GM23338 (cell line): ENCODE measurements around the gene KIF17. TPM values are rescaled to one million over a fixed set of nuclear protein-coding genes. Genes with fewer than 3 reads are reported as not detected.

Experiments
- ATAC-seq: fragments of 200-7000 bp; cut with Tn5 transposase; 3 replicates; pipeline ENCODE4 v1.9.1; 2020
- DNase-seq: peaks from one replicate; pipeline ENCODE4 v3.0.0-alpha.2; 2015; ENCODE audit warnings: low spot score
- H2AFZ ChIP-seq: fragments of 200-600 bp; sonication (generic); 2 replicates; pipeline ENCODE4 v1.8.0; 2016; ENCODE audit warnings: antibody characterized with exemption, mild to moderate bottlenecking, moderate library complexity
- H3F3A ChIP-seq: fragments of 200-600 bp; sonication (generic); replicated peaks from 2 replicates; pipeline ENCODE4 v1.8.0; 2017; ENCODE audit warnings: antibody characterized with exemption, mixed run types, low read depth
- H3K27ac ChIP-seq: fragments of 200-600 bp; sonication (generic); 2 replicates; pipeline ENCODE4 v1.6.1; 2016; ENCODE audit warnings: low read depth
- H3K27me3 ChIP-seq: fragments of 200-600 bp; sonication (generic); 2 replicates; pipeline ENCODE4 v1.8.0; 2016; ENCODE audit warnings: mild to moderate bottlenecking, mixed run types, moderate library complexity; ENCODE audit not compliant: insufficient read depth
- H3K36me3 ChIP-seq: fragments of 200-600 bp; sonication (generic); 2 replicates; pipeline ENCODE4 v1.8.0; 2016; ENCODE audit warnings: mild to moderate bottlenecking; ENCODE audit not compliant: insufficient read depth
- H3K4me1 ChIP-seq: fragments of 200-600 bp; sonication (generic); 2 replicates; pipeline ENCODE4 v1.8.0; 2016; ENCODE audit warnings: mild to moderate bottlenecking, moderate library complexity; ENCODE audit not compliant: insufficient read depth
- H3K4me2 ChIP-seq: fragments of 200-600 bp; sonication (generic); 2 replicates; pipeline ENCODE4 v1.7.1; 2017; ENCODE audit warnings: mixed run types
- H3K4me3 ChIP-seq: fragments of 200-600 bp; sonication (generic); 2 replicates; pipeline ENCODE4 v1.6.1; 2016; ENCODE audit warnings: mixed run types
- H3K79me2 ChIP-seq: fragments of 200-600 bp; sonication (generic); replicated peaks from 2 replicates; pipeline ENCODE4 v1.8.0; 2017; ENCODE audit warnings: mild to moderate bottlenecking; ENCODE audit not compliant: insufficient read depth
- H3K9me2 ChIP-seq: fragments of 200-600 bp; sonication (generic); 2 replicates; pipeline ENCODE4 v1.8.0; 2017; ENCODE audit not compliant: insufficient read depth
- H4K20me1 ChIP-seq: fragments of 200-600 bp; sonication (generic); replicated peaks from 2 replicates; pipeline ENCODE4 v1.8.0; 2017; ENCODE audit warnings: mild to moderate bottlenecking; ENCODE audit not compliant: insufficient read depth
- H3K27ac Mint-ChIP-seq: 2 replicates; pipeline ENCODE4 v1.8.0; 2020; ENCODE audit warnings: inconsistent platforms, mild to moderate bottlenecking, moderate library complexity, mixed read lengths
- H3K27me3 Mint-ChIP-seq: 3 replicates; pipeline ENCODE4 v1.8.0; 2022; ENCODE audit warnings: low read depth, mild to moderate bottlenecking, moderate library complexity, mixed read lengths, inconsistent platforms; ENCODE audit not compliant: insufficient read depth, poor library complexity
- H3K36me3 Mint-ChIP-seq: 3 replicates; pipeline ENCODE4 v1.8.0; 2021; ENCODE audit warnings: low read depth, mild to moderate bottlenecking, inconsistent platforms, moderate library complexity, mixed read lengths
- H3K4me1 Mint-ChIP-seq: 3 replicates; pipeline ENCODE4 v1.8.0; 2020; ENCODE audit warnings: mild to moderate bottlenecking, inconsistent platforms, mixed read lengths
- H3K4me3 Mint-ChIP-seq: 3 replicates; pipeline ENCODE4 v1.8.0; 2021; ENCODE audit warnings: moderate library complexity, mild to moderate bottlenecking, inconsistent platforms, mixed read lengths
- H3K9me3 Mint-ChIP-seq: 3 replicates; pipeline ENCODE4 v1.8.0; 2020; ENCODE audit warnings: moderate library complexity, mild to moderate bottlenecking, inconsistent platforms, mixed read lengths
- JUNB ChIP-seq: IDR thresholded peaks from one replicate; pipeline ENCODE4 v1.6.1; 2016; ENCODE audit warnings: antibody characterized with exemption; ENCODE audit not compliant: unreplicated experiment
- POLR2AphosphoS5 ChIP-seq: IDR thresholded peaks from 2 replicates; pipeline ENCODE4 v1.6.1; 2016; ENCODE audit warnings: antibody characterized with exemption, low read depth
- STAT1 ChIP-seq: IDR thresholded peaks from one replicate; pipeline ENCODE4 v1.6.1; 2016; ENCODE audit warnings: antibody characterized with exemption; ENCODE audit not compliant: unreplicated experiment
- ZNF114 ChIP-seq: fragments of 250-450 bp; sonication (Bioruptor Pico); IDR thresholded peaks from 2 replicates; pipeline ENCODE4 v1.5.0; 2020; ENCODE audit warnings: mild to moderate bottlenecking, moderate library complexity
- polyA plus RNA-seq: library from polyadenylated mRNA; unstranded; fragments of >200 nt; fragmentation: Nextera tagmentation; extraction: Ambion mirVana; gene quantifications from 2 replicates; pipeline ENCODE4 v1.2.1, GENCODE V29; 2016
- total RNA-seq: library from RNA; depleted of rRNA; stranded (reverse); fragments of >200 nt; shearing (Covaris generic); gene quantifications from 2 replicates; pipeline ENCODE4 v1.2.3, GENCODE V29; 2014
- TF ChIP-seq, protein P1 (sequence below), 2 experiments: fragments of 200-600 bp in 1 of 2; sonication (generic) in 1 of 2; conservative IDR thresholded peaks; 2 replicates each; pipeline versions ENCODE4 v1.5.1 to v1.6.1; 2016 to 2017; ENCODE audit warnings: antibody characterized with exemption in 2 of 2, low read depth in 2 of 2, mild to moderate bottlenecking in 2 of 2, moderate library complexity in 1 of 2
- TF ChIP-seq, protein P2 (sequence below): fragments of 250-450 bp; sonication (Bioruptor Pico); IDR thresholded peaks from 2 replicates; pipeline ENCODE4 v1.5.0; 2020; ENCODE audit warnings: mild to moderate bottlenecking, moderate library complexity

KIF17 gene
- total and polyA plus RNA-seq, 2 experiments from 2014 or later: 5.9 to 18.6 TPM

DNA sequence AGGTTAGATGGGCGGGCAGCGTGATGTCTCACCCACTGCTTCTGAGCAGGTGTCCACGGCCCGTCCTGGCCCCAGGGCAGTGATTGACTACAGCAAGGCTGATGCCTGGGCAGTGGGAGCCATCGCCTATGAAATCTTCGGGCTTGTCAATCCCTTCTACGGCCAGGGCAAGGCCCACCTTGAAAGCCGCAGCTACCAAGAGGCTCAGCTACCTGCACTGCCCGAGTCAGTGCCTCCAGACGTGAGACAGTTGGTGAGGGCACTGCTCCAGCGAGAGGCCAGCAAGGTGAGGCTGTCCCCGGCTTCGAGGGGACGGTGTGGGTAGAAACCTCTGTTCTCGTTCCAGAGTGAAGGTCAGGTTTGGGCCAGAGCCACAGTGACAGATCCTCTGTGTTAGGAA, 68.9 kb downstream of the KIF17 start:
- Histone ChIP-seq H3F3A (peaks cover 7% of the 10 kb centered on the region; the same call in 1 of the 2 replicates), H2AFZ (no peak overlapping the region), H3K4me2 (no peak overlapping the region), H4K20me1 (peaks cover 8% of the 10 kb centered on the region; the same call in 1 of the 2 replicates), H3K79me2 (no peaks in the 10 kb centered on the region), H3K4me1 (no peaks in the 10 kb centered on the region), H3K27me3 (no peaks in the 10 kb centered on the region), H3K4me3 (no peak overlapping the region), H3K27ac (no peak overlapping the region), H3K9me2 (no peaks in the 10 kb centered on the region), H3K36me3 (peaks cover 30% of the 10 kb centered on the region; the same call in 1 of the 2 replicates)
- H3K27ac Mint-ChIP-seq: no peak overlapping the region
- DNase-seq (no peak), ATAC-seq (no peak)
- H3K4me3 Mint-ChIP-seq: no peak overlapping the region
- peaks cover 48% of the 10 kb centered on the region for H3K36me3 Mint-ChIP-seq
- no peak for TF ChIP-seq STAT1
- H3K9me3 Mint-ChIP-seq: no peaks in the 10 kb centered on the region
- H3K27me3 Mint-ChIP-seq: no peaks in the 10 kb centered on the region
- H3K4me1 Mint-ChIP-seq: no peaks in the 10 kb centered on the region

DNA sequence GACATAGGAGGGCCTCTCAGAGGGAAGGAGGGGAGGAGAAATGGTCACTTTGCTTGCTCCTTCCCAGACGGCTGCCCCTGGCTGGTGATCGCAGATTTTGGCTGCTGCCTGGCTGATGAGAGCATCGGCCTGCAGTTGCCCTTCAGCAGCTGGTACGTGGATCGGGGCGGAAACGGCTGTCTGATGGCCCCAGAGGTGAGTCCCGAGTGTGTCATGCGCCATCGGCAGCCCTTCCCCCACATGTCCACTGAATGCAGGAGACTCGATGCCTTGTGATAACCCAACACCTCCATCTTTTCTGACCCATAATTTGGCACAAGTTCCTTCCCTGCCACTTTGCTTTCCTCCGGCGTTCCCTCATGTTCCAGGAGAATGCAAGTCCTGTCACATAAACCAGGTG, 69.4 kb downstream of the KIF17 start:
- DNase-seq (no peak), ATAC-seq (no peak)
- no peaks in the 10 kb centered on the region for H3K79me2 ChIP-seq
- H3K27me3 Mint-ChIP-seq: no peaks in the 10 kb centered on the region
- H3K27me3 ChIP-seq: no peaks in the 10 kb centered on the region
- TF ChIP-seq, protein P1, sequence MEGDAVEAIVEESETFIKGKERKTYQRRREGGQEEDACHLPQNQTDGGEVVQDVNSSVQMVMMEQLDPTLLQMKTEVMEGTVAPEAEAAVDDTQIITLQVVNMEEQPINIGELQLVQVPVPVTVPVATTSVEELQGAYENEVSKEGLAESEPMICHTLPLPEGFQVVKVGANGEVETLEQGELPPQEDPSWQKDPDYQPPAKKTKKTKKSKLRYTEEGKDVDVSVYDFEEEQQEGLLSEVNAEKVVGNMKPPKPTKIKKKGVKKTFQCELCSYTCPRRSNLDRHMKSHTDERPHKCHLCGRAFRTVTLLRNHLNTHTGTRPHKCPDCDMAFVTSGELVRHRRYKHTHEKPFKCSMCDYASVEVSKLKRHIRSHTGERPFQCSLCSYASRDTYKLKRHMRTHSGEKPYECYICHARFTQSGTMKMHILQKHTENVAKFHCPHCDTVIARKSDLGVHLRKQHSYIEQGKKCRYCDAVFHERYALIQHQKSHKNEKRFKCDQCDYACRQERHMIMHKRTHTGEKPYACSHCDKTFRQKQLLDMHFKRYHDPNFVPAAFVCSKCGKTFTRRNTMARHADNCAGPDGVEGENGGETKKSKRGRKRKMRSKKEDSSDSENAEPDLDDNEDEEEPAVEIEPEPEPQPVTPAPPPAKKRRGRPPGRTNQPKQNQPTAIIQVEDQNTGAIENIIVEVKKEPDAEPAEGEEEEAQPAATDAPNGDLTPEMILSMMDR (conservative IDR thresholded peaks at IDR 0.05; ENCODE audit: low read depth in 2 of 2): no peak
- no peak overlapping the region for H3K4me3 ChIP-seq
- no peak overlapping the region for H3K27ac ChIP-seq
- no peaks in the 10 kb centered on the region for H3K9me2 ChIP-seq
- H2AFZ ChIP-seq: no peak overlapping the region
- peaks cover 43% of the 10 kb centered on the region for H3K36me3 Mint-ChIP-seq
- H3K27ac Mint-ChIP-seq: no peak overlapping the region
- H3K4me3 Mint-ChIP-seq: no peak overlapping the region
- H3K4me2 ChIP-seq: no peak overlapping the region
- H3K9me3 Mint-ChIP-seq: no peaks in the 10 kb centered on the region
- no peaks in the 10 kb centered on the region for H3K4me1 ChIP-seq
- peaks cover 6% of the 10 kb centered on the region; the same call in 1 of the 2 replicates for H4K20me1 ChIP-seq
- peaks cover 24% of the 10 kb centered on the region; the same call in 1 of the 2 replicates for H3K36me3 ChIP-seq
- no peaks in the 10 kb centered on the region for H3K4me1 Mint-ChIP-seq
- peaks cover 3% of the 10 kb centered on the region; the same call in 1 of the 2 replicates for H3F3A ChIP-seq

DNA sequence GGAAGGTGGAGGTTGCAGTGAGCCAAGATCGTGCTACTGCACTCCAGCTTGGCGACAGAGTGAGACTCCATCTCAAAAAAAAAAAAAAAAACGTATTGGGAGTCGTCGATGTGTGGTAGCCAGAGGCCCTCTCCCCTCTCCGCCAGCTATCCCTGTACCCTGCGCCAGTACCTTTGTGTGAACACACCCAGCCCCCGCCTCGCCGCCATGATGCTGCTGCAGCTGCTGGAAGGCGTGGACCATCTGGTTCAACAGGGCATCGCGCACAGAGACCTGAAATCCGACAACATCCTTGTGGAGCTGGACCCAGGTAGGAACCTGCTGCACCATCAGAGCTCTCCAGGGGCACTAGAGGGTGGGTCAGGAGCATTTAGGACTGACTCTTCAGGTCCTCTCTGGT, 72.4 kb downstream of the KIF17 start:
- TF ChIP-seq POLR2AphosphoS5: no peak
- TF ChIP-seq JUNB: no peak
- TF ChIP-seq, protein P2, sequence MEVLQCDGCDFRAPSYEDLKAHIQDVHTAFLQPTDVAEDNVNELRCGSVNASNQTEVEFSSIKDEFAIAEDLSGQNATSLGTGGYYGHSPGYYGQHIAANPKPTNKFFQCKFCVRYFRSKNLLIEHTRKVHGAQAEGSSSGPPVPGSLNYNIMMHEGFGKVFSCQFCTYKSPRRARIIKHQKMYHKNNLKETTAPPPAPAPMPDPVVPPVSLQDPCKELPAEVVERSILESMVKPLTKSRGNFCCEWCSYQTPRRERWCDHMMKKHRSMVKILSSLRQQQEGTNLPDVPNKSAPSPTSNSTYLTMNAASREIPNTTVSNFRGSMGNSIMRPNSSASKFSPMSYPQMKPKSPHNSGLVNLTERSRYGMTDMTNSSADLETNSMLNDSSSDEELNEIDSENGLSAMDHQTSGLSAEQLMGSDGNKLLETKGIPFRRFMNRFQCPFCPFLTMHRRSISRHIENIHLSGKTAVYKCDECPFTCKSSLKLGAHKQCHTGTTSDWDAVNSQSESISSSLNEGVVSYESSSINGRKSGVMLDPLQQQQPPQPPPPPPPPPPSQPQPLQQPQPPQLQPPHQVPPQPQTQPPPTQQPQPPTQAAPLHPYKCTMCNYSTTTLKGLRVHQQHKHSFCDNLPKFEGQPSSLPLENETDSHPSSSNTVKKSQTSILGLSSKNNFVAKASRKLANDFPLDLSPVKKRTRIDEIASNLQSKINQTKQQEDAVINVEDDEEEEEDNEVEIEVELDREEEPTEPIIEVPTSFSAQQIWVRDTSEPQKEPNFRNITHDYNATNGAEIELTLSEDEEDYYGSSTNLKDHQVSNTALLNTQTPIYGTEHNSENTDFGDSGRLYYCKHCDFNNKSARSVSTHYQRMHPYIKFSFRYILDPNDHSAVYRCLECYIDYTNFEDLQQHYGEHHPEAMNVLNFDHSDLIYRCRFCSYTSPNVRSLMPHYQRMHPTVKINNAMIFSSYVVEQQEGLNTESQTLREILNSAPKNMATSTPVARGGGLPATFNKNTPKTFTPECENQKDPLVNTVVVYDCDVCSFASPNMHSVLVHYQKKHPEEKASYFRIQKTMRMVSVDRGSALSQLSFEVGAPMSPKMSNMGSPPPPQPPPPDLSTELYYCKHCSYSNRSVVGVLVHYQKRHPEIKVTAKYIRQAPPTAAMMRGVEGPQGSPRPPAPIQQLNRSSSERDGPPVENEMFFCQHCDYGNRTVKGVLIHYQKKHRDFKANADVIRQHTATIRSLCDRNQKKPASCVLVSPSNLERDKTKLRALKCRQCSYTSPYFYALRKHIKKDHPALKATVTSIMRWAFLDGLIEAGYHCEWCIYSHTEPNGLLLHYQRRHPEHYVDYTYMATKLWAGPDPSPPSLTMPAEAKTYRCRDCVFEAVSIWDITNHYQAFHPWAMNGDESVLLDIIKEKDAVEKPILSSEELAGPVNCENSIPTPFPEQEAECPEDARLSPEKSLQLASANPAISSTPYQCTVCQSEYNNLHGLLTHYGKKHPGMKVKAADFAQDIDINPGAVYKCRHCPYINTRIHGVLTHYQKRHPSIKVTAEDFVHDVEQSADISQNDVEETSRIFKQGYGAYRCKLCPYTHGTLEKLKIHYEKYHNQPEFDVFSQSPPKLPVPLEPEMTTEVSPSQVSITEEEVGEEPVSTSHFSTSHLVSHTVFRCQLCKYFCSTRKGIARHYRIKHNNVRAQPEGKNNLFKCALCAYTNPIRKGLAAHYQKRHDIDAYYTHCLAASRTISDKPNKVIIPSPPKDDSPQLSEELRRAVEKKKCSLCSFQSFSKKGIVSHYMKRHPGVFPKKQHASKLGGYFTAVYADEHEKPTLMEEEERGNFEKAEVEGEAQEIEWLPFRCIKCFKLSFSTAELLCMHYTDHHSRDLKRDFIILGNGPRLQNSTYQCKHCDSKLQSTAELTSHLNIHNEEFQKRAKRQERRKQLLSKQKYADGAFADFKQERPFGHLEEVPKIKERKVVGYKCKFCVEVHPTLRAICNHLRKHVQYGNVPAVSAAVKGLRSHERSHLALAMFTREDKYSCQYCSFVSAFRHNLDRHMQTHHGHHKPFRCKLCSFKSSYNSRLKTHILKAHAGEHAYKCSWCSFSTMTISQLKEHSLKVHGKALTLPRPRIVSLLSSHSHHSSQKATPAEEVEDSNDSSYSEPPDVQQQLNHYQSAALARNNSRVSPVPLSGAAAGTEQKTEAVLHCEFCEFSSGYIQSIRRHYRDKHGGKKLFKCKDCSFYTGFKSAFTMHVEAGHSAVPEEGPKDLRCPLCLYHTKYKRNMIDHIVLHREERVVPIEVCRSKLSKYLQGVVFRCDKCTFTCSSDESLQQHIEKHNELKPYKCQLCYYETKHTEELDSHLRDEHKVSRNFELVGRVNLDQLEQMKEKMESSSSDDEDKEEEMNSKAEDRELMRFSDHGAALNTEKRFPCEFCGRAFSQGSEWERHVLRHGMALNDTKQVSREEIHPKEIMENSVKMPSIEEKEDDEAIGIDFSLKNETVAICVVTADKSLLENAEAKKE: no peak
- TF ChIP-seq ZNF114 (CRISPR knock-in tag): no peak
- no peaks in the 10 kb centered on the region for H3K4me1 ChIP-seq
- no peaks in the 10 kb centered on the region for H3K9me2 ChIP-seq
- Mint-ChIP-seq H3K27me3 (peaks cover 1% of the 10 kb centered on the region), H3K27ac (no peak overlapping the region), H3K36me3 (peaks cover 15% of the 10 kb centered on the region), H3K9me3 (no peaks in the 10 kb centered on the region), H3K4me3 (no peak overlapping the region), H3K4me1 (peaks cover 10% of the 10 kb centered on the region; the same call in 2 of the 3 replicates)
- H4K20me1 ChIP-seq: no peaks in the 10 kb centered on the region
- H3K79me2 ChIP-seq: no peaks in the 10 kb centered on the region
- H3K27me3 ChIP-seq: no peaks in the 10 kb centered on the region
- no peak overlapping the region for H3K4me3 ChIP-seq
- H3K27ac ChIP-seq: no peak overlapping the region
- peak; percentile 19; the same call in 2 of the 3 replicates for ATAC-seq
- DNase-seq: no peak
- H3K4me2 ChIP-seq: no peak overlapping the region
- no peak overlapping the region for H2AFZ ChIP-seq
- peaks cover 5% of the 10 kb centered on the region; the same call in 1 of the 2 replicates for H3K36me3 ChIP-seq
- no peaks in the 10 kb centered on the region for H3F3A ChIP-seq
